GM18507 (cell line): ENCODE measurements around the gene NRDE2.
A peak's percentile ranks its signal among the peaks of the same experiment; 100 is the strongest.

Experiments used
- DNase-seq: peaks from one replicate; pipeline ENCODE4 v3.0.0; 2011; ENCODE audit warnings: low read depth; ENCODE audit not compliant: insufficient read length; ENCODE audit errors: extremely low spot score
- FAIRE-seq: peaks from 2 replicates; lab custom pipeline; 2011; peaks lifted over from hg19 to GRCh38; lab: Jason Lieb, UNC

Gene NRDE2

DNA sequence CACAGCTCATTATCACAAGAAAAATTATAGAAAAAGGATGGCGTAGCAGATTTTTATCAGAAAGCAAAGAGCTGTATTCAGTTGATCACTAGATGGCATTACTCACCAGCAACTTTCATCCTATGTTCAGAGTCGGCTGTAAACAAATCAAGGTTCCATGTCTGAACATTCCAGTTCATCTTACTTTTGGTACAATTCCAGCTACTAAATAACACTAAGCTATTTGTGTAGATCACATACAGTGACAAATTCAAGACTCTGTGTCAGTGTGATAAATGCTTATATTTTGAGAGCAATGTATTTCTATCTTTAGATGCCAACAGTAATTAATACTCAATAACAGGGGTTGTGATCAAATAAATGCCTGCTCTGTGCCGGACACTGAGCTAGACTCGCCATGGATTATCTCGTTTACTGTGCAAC is 30.1 kb downstream of the NRDE2 start:
- DNase-seq (no peak), FAIRE-seq (no peak)

DNA sequence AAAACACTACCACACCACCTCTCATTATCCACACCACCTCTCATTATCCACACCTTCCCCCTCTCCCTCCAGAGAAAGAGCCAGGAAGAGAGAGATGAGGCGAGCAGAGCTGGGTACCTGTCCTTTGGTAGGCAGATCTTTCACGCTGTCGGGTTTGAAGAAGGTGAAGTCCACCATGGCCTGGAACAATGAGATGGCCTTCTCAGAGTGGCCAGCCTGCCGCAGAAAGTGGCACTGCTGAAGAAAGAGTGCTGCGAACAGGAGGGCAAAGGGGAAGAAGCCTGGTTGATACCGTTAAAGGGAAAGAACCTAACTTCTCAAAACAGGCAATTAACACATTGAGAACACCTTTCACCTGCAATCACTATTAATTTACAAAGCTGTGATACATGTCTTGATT is 30.6 kb downstream of the NRDE2 start:
- no peak for FAIRE-seq
- DNase-seq, result no peak

DNA sequence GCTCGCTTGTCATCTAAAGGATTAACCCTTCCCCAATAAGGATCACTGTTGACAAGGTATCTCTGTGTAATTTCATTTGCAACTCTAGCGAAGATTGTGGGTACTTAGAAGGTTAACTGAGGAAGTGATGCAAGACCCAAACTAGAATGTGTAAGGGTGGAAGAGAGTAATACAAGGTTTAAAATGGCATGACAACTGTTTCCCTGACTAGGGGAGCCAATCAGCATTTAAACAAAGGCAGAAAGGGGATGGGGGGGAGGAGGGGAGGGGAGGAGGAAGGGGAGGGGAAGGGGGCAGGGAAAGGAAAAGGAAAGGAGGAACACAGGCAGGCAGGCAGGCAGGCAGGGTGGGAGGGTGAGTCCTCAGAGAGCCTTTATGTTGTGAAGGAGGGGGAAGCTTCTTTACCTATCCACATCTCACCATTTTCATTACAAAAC is 31.1 kb downstream of the NRDE2 start:
- DNase-seq (no peak), FAIRE-seq (no peak)

DNA sequence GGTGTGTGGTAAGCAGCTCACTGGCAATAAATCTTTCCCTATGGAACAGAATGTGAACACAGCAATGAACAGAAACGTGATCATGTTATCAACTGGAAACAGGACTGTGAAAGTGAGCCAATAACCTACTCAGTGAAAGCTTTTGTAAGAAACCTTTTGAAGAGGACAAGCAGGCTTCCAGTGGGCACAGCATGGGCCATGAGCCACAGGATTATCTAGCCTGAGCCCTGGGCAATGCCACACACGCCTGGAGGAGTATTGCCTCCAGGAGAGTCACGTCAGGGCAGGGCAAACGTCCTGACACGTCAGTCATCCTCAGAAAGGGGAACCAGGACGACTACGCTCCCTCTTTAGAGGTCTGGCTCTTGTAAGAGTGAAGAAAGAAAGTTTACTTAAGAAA is 32.3 kb downstream of the NRDE2 start:
- DNase-seq, result no peak
- no peak for FAIRE-seq

DNA sequence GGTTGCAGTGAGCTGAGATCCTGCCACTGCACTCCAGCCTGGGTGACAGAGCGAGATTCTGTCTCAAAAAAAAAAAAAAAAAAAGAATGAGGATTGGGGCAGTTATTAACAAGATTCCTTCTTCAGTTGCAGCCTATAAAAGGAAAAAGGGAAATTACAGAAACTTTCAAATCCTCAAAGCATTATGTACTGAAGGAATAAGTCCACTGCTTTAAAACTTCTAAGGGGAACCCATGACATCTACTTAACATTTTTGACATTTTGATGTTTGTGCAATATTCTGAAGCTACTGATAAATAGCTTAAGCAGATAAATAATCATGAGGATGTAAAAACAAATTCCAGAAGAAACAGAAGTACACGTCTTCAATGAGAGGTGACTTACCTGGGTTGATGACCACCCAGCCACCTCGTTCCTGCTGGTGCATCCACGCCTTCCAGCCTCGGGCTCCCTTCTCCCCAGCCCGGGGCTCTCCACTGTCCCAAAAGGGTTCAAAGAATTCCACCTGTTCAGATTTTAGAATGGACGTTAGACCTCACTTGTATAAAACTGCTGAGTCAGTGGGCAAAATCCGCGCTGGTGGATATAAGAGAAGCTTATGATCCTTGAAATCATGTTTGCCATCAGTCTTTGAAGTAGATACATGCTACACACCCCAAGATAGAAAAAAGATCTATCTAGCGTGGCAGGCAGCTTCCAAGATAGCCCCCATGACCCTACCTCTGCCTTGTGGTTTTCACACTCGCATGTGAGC is 33.7 kb downstream of the NRDE2 start:
- DNase-seq (no peak), FAIRE-seq (no peak)

DNA sequence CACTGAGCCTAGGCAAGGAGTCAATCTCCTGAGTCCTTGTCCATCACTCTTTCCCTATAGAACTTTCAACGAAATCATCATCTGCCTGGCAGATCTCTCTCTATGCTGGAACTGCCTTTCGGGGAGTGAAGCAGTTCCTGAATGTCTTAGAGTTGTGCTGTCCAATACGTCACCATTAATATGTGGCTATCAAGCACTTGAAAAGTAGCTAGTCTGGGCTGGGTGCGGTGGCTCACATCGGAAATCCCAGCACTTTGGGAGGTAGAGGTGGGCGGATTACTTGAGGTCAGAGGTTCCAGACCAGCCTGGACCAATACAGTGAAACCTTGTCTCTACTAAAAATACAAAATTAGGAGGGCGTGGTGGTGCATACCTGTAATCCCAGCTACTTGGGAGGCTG is 35.1 kb downstream of the NRDE2 start:
- FAIRE-seq (no peak), DNase-seq (no peak)

DNA sequence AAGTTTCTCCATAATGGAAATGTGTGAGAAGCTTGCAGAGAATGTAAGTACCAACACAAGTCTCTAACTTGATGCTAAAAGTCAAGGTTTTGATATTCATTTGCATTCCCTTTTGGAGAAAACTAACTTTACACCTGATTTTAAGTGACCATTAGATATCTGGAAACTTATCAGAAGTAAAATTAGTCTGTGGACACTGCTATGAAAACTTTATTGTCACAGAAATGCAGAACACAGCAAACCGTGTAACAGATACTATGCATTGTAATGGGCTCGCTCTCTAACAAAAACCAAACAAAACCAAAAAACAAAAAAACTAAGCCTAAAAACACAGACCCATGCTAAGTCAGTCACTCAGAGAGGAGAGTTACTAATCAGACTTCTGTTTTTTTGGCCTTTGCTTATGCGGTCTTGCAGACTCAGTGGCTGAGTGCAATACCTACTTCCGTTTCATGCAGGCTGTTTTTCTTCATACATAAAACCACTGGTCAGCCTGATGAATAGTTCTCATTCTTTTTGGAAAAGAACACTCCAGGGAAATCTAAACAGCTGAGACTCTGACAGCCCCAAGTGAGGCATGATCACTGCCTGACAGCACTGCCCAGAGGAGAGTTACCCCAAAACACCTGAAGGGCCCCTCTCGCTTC is 35.7 kb downstream of the NRDE2 start:
- DNase-seq (no peak), FAIRE-seq (no peak)

DNA sequence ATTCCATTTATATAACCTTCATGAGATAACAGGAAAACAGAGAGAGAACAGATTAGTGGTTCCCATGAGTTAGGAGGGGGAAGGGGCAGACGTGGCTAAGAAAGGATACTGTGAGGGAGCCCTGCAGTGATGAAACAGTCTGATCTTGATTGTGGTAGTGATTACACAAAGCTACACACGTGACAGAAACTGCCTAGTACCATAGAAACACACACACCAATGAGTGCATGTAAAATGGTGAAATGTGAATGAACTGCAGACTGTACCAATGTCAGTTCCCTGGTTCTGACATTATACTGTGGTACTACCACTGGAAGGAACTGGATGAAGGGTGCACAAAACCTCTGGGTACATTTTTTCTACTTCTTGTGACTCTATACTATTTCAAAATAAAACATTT is 36.9 kb downstream of the NRDE2 start:
- no peak for FAIRE-seq
- DNase-seq, result no peak

DNA sequence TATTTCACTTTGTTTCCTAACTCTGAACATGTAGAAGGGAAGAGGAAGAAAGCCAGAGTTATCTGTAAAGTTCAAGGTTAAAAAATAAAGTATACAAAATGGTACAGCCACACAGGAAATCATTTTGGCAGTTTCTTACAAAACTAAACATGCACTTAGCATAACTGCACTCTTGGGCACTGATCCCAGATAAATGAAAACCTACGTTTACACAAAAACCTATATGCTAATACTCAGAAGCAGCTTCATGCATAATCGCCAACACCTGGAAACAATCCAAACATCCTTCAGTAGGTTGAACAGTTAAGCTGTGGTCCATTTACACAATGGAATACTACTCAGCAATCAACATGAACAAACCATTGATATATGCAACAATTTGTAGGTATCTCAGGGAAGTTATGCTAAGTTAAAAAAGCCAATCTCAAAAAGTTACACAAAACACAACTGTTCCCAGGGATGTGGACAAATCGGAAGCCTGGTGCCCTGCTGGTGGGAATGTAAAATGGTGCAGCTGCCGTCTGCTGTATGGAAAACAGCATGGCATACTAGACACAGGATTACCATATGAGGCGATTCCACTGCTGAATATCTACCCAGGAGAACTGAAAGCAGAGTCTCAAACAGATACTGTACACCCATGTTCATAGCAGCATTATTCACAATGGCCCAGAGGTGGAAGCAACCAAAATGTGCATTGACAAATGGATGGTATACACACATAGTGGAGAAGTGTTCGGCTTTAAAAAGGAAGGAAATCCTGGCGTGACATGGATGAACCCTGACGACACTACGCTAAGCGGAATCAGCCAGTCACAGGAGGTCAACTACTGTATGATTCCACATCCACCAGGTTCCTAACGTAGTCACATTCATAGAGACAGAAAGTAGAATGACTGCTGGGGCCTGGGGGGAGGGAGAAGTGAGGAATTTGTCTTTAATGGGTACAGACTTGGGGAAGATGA is 37.7 kb downstream of the NRDE2 start:
- FAIRE-seq (no peak), DNase-seq (no peak)

DNA sequence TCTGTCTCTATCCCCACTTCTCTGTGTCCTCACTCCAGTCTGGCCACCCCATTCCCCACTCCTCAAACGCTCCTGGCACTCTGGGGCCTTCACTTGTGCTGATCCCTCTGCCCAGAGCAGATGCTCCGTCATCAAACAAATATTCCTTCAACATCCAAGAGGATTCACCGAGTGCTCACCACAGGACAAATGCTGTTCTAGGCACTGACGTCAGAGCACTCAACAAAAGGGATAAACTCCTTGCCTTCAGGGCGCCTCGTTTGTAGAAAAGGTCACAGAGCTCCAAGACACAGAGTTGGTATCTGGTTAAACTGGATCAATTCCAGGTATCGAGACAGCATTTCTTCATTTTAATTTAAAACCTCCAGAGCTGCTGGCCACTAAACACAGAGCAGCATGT is 40.0 kb downstream of the NRDE2 start:
- DNase-seq, result no peak
- FAIRE-seq, result no peak

DNA sequence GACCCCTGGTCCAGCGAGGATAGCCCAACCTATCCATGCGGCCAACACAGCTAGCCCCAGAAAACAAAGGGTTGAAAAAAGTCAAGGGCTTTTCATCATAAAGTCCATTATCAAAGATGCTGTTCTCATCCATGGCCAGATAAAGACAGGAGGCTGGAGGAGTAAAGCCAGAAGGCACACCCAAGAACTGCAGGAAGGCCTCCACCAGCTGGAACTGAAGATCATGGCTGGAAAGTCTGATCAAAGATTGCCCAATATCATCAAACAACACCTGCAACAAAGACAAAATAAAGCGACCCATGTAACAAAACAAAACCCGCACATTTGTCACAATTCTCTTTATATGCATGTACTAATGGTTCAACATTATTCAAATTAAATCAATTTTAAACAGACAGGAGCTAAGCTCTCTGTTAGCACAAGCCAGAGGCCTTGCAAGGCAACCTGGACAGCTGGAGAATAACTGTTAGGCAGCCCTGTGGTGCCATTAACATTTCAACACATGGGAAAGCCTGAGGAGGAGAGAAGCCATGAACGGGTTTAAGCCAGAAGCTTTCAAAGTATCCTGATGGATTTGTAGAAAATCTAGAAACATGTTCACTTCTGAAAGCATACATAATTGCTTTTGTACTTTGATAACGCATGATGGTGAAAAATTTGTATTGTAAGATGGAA is 41.3 kb downstream of the NRDE2 start:
- DNase-seq (no peak), FAIRE-seq (no peak)

DNA sequence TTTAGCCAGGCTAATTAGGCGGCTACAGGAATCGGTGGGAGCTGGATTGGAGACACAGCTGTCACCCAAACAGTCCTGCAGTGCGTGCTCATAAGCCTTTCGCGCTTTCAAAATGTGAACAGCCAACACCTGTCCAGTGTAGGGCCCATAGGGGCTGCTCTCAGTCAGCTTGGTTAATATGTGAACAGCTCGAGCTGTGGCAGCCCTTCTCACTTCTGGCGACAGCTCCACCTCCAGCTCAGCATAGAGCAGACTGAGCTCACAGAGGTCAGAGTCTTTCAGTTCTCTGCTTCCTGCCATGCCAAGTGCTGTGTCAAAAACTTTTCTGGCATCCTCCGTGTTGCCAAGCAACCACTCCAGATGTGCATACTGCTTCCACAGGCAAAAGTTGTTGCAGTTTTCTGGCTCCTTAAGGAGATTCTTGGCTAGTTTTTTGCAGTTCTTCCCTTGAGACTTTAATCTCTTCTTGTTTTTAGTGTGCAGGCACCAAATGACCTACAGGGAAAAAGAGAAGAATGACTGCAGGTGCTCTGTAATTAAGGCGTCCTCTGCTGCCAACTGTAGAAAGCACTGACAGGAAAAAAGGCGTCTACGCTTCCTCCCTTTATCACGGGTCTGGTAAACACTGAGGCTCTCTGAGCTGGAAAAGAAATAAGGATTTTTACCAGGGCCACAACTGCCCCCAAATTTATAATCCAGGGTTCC is 42.9 kb downstream of the NRDE2 start:
- FAIRE-seq (peak; percentile 89), DNase-seq (peak; percentile 54)

DNA sequence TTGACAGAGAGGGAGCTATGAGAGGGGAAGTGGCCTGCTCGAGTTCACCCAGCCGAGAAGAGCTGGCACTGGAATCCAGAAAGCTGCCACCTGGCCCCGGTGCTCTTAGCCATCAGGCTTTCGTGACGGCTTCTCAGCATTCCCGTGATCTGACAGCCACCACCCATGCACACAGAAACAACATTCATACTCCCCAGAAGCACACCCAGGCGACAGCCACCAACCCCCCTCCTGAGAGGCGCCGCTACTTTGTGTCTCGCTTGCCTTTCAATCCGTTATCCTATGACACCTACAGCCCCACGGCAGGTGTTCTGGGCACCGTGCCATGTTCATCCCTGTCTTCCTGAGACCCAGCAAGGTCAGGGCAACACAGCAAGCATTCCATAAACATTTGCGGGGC is 44.0 kb downstream of the NRDE2 start:
- DNase-seq, result no peak
- no peak for FAIRE-seq

DNA sequence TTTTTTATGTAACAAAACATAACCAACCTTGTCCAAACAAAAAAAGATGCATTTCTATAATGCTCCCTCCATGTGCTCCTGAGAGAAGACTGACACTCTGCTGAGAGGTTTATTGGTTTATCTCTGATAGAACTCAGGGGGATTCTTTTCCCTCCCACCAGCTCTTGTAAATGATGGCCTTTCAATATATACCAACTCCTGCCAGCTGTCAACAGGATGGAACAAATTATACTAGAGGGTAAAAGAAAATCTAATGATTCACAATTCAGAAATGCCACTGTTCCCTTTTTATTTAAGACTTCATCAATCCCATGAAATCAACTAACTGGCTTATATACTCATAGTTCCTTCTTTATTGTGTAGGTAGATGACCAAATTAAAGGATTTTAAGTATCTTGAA is 50.0 kb downstream of the NRDE2 start:
- DNase-seq (no peak), FAIRE-seq (no peak)

DNA sequence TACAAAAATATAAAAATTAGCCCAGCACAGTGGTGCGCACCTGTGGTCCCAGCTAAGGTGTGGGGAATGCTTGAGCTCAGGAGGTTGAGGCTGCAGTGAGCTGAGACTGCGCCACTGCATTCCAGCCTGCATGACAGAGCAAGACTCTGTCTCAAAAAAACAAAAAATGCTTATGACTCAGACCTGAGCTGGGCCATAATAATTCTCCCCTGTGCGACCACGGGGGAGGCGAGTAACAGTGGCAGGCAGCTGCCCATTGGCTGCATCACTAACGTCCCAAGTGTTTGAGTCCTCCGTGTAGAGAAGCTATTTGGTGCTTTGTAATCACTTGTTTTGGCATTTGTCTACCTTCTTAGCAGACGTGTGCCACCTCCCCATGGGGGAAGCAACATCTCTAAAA is 50.5 kb downstream of the NRDE2 start:
- FAIRE-seq (no peak), DNase-seq (no peak)

DNA sequence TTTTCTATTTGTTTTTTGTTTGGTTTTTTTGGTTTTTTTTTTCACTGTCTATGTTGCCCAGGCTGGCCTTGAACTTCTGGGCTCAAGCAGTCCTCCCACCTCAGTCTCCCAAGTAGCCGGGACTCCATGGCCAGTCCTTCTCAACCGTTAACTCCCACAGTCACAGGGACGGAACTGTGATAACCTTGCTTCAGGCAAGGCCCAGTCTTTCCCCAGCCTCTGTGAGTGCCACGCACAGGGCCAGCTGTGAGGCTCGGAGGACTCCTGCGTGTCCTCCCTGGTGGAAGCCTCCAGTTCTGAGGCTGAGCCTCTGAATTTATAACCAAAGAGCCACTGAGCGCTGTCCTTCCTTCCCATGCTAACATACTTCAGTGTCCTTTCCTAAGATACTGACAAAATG is 51.6 kb downstream of the NRDE2 start:
- no peak for FAIRE-seq
- DNase-seq, result no peak

DNA sequence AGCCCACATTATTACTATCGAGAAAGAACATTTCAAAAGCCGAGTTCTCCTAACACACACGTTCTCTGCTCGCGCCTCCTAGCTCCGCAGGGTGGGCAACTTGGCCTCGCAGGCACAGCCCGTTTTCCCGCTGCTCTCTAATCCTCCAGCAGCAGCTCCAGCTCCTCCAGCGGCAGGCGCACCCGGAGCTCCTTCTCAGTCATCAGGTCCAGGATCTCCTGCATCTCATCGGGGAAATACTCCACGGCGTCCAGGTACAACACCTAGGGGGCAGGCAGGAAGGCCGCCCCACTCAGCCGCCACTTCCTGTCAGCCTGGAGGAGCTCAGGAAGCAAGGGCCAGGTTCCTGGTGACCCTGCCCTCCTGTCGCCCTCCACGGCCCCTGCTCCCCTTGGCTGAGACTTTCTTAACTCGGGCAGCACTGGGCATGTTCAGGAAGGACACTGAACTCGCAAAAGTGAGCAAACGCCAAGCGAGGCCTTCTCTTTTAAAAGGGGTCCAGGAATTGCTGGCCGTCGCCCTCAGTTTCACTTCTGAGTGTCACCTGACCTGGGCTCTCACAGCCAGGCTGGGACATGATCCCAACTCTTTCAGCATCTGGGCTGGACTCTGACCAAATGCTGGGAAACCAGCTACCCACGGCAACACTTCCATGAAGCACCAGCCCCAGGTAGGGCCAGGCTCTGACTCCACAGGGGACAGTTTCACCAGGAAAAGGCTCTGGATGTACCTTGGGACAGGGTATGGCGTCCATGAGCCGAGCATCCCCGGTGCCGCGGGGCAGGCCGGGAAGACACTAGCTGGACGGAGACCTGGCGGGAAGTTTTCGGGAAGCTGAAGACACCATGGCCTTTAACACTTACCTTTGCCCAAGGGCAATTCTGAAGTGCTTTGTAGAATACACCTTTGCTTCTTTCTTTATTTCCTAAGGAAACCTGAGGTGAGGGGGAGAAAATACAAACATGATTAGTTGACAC is 53.3 kb downstream of the NRDE2 start:
- no peak for DNase-seq
- FAIRE-seq, result no peak

DNA sequence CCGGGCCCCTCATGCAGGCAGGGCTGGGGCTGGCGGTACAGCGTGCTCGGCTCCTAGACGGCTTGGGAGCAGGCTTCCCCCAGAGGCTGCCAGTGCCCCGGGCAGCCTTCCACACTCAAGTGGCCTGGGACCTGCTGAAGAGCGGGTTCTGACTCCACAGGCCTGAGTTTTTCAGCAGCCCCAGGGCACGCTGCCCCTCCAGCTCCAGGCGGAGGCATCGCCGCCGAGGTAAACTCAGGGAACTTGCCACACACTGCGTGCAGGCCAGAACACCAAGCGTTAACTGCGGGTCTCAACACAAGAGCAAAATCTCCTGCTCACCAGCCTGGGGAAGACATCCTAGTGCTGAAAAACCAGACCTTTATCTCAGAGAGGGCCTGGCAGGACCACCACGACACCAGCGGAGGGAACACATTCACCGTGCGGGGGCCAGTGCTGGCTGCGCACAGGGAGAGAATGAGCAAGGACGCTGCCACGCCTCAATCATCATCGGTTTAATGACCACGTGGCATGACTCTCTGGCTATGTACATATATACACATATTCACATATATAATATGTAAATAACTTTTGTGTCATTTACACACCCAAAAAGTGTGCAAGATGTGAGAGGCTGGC is 54.1 kb downstream of the NRDE2 start:
- DNase-seq, result no peak
- no peak for FAIRE-seq
